SIG-M5 (cell line): ENCODE results near the gene IDUA.

Experiments used
- DNase-seq: peaks from one replicate; lab custom pipeline; 2025; lab: John Stamatoyannopoulos, UW

Gene IDUA

DNA sequence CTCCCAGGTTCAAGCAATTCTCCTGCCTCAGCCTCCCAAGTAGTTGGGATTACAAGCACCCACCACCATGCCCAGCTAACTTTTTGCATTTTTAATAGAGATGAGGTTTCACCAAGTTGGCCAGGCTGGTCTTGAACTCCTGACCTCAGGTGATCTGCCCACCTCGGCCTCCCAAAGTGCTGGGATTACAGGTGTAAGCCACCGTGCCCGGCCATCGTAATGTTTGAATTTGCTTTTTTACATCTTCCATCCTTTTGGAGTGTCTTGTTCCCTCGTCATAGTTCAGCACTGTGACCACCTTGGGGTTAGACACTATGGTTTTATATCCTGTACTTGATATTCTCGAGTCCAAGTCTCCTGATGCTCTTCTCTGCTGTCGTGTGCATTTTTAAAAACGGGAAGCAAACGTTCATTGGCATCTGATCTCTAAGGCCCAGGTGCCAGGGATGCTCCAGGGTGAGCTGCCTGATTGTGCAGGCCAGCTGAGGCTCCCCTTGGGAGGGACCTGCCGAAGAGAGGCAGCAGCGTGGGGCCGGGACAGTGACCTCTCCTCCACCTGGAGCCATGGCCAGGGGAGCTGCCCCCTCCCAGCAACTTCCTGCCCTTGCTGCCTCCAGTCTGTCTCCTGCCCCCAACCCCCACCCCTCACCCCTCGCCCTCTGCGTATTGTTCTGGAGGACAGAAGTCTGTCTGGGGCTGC lies 30.2 kb upstream of the IDUA start:
- DNase-seq = no peak

DNA sequence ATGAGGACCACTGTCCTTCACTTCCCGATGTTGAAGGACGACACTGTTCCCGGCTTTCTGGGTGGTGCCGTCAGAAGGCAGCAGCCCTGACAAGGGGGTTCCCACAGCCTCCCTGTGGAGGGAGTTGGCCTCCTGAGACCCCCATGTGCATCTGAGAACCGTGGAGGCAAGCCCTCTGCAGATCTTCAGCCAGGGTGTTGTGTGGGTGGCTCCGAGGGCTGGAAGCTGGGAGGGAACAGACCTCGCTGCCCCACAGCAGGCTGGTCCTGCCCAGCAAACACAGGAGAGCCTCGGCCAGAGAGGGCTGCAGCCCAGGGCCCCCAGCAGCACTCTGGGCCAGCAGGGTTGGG lies 29.6 kb upstream of the IDUA start:
- DNase-seq = no peak

DNA sequence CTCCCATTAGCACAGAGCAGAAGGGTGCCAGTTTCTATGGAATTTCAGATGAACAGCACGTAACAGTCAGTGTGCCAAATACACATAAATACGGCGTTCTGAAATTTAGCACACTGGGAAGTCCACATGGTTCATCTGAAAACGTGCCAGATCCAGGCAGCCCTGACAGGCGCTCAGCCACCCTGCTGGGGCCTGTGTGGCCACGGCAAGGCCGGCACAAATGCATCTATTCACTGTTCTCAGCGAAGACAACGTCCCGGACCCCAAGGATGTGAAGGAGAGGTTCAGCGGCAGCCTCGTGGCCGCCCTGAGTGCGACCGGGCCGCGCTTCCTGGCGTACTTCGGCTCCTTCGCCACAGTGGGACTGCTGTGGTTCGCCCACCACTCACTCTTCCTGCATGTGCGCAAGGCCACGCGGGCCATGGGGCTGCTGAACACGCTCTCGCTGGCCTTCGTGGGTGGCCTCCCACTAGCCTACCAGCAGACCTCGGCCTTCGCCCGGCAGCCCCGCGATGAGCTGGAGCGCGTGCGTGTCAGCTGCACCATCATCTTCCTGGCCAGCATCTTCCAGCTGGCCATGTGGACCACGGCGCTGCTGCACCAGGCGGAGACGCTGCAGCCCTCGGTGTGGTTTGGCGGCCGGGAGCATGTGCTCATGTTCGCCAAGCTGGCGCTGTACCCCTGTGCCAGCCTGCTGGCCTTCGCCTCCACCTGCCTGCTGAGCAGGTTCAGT lies 29.1 kb upstream of the IDUA start:
- DNase-seq = no peak

GRCh38 chr4:958314-958665 lies 28.6 kb upstream of the IDUA start:
- no peak for DNase-seq

DNA sequence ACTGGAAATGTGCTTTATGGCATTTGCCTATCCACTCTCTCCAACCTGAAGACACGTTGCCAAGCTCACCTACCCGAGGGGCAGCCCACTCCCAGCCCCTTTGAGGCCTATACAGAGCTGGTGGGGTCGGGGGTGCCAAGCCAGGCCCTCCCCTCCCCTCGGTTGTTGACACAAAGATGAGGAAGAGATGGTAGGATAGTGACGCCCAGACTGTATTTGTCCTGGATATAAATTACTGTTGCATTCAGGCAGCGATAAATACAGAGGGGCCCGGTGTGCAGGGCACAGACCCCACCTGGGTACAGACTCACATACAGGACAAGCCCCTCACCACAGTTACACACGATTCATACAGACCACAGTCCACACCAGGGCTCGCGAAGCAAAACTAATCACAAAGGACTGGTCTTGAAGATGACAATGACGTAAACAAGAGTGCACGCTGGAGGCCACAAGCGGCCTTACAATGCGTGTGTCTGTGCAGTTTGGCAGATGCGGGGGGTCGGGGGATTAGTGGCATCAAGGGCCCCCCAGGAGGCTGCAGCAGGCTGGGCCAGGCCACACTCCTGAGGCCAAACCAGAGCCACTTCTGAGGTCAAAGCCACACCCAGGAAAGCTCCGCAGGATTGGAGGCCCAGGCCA lies 28.0 kb upstream of the IDUA start:
- no peak for DNase-seq

DNA sequence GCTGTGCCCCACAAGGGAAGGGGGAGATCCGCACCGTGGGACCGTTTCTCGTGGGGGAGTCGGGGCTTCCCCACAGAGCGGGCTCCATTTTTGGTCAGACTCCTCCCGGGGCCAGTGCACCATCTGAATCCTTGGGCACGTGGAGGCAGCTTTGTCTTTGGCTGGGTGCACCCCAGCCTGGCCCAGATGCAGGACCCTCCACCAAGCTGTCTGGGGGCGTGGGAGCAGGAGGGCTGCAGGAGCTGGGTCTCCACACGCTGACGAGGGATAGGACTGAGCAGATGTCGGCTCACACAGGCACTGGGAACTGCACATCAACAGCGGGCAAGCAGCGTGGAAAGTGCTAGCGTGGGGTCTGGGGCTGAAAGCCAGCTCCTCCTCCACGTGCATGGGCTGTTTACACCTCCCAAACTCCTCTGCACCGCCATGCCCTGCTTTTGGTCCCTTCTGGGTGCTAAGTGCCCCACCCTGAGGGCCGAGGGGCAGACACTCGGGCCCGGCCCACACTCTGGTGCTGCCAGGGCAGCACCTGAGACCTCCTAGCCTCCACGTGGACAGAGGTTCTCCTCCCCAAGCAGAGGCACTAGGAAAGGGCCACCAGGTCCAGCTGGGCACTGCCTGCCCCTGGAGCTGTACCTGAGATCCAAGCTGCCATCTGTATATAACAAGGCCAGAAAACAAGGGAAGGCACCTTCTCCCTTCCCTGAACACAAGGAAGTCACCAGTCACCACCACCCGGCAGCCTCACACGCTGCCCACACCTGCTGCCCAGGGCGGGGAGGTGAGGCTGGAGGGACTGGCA lies 27.3 kb upstream of the IDUA start:
- no peak for DNase-seq

DNA sequence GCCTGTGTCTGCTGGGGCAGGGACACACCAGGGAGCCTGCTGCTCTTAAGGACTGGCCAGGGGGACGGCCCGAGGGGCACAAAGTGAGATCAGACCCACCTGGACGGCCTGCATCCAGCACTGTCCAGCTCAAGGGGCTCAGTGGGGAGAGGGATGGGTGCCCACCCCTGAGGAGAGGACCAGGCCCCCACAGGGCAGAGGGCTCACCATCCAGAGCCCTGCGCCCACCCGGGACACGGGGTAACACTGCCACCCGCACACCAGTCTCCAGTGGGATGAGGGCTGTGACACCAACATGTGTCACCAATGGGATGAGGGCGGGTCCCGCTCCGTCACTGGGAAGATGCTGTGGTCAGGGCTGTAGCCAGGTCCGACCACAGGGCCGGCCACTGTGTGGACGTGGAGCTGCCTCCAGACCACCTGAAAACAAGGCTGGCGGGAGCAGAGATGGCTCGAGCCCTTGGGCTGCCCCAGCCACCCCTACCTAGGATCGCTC lies 26.7 kb upstream of the IDUA start:
- no peak for DNase-seq

GRCh38 chr4:960636-961350 lies 26.1 kb upstream of the IDUA start:
- no peak for DNase-seq

DNA sequence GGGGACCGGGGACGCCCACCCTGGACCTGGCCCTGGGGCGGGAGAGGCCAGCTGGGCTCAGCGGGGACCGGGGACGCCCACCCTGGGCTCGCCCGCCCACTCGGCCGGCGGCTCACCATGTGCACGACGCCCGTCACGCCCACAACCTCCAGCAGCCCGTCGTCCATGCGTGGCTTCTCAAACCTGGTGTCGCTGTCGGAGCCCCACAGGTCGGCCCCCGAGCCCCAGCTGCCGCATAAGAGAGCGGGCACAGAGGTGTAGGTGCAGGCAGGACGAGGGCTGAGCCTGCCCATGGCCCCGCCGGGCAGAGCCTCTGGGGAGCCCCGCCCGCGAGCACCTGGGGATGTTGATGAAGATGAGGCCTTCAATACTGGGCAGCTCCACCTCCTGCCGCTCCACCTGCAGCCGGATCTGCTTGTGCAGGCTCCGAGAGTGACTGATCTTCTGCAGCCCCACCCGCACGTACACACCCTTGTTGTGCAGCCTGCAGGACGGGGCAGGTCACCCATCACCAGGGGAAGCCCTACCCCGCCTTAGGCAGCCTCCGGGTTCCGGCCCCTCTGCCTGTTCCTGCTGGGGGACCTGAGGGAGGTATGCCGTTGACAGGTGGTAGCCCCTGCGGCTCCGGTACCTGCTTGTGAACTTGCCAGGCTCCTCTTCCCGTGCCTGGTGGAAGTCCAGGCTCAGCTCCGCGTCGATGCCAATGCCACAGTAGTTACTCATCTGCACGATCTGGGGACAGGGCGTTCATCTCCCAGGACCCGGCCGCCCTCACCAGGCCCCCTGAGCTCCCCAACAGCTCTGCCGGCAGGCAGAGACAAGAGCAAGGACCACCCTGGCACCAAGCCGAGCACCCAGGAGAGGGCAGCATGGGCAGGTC lies 25.3 kb upstream of the IDUA start:
- no peak for DNase-seq

- no peak for DNase-seq
Measured at GRCh38 chr4:962231-963208, 24.3 kb upstream of the IDUA start.

- no peak for DNase-seq
Measured at GRCh38 chr4:963276-964225, 23.3 kb upstream of the IDUA start.

DNA sequence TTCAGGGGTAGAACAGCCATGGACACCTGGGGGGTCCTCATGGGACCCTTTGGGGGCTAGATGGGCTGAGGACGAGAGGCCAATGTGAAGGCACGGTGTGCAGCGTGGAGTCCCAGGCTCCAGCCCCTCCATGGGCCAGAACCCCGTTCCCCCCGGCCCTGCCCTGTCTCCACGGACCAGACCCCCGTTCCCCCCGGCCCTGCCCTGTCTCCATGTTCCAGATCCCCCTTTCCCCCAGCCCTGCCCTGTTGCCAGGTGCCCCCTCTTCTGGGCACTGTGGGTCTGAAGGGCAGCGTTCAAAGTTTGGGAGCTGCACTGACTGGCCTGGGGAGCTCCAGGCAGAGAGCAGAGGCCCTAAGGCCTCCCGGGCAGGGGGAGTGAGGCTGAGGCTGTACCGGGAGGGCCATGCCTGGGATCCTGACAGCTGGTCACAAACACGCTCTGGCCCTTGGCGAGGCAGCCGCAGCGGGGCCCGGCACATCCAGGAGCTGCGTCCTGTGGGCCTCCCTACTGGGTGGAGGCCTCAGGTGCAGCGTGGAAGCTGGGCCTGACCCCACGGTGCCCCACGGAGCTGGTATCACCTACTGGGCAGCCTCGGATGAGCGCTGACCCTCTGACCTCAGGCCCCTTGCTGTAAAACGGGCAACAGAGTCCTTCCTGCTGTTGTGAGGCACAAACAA lies 22.4 kb upstream of the IDUA start:
- no peak for DNase-seq

DNA sequence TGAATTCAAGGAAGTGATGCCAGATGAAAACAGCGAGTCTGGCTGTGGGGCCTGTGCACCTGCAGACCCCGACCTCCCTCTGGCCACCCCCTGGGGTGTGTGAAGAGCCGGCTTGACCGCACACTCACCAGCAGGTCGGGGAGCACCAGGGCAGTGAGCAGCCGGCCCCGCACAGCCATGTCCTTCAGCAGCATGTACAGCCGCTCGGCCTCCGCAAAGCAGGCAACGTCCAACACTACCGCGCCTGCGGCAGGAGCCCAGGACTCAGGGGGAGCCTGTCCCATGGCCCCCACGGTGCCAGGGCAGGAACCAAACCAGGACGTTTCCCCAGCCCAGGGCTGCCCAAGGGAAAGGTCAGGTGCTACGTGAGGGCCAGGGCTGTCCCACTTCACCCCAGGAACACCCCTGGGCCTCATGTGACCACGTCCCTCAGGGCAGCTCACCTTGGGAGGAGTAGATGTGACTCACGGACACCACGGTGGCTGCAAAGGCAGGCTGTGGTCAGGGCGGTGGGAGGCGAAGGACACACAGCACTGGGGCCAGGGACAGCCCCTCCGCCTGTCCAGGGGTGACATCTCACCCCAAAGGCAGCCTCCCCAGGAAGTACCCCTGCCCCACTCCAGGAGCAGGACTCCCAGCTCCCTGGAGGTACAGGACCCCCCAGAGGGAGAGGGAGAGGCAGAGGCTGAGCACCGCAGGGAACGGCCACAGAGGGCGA lies 21.6 kb upstream of the IDUA start:
- DNase-seq = no peak

DNA sequence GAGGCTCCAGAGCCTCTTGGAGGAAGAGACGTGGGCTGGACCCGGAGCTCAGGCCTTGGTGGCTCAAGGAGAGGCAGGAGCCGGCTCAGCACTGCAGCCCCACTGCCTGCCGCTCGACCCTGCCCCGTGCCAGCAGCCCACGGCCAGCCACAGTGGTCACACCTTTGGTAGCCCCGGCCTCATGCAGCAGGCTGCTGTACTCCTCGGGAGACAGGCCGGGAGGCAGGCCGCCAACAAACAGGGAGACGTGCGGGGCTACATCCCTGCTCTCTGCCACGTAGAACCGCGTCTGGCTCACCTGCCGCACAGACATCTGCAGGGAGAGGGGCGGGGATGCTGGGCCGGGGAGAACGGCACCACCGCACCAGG lies 21.1 kb upstream of the IDUA start:
- DNase-seq = no peak

DNA sequence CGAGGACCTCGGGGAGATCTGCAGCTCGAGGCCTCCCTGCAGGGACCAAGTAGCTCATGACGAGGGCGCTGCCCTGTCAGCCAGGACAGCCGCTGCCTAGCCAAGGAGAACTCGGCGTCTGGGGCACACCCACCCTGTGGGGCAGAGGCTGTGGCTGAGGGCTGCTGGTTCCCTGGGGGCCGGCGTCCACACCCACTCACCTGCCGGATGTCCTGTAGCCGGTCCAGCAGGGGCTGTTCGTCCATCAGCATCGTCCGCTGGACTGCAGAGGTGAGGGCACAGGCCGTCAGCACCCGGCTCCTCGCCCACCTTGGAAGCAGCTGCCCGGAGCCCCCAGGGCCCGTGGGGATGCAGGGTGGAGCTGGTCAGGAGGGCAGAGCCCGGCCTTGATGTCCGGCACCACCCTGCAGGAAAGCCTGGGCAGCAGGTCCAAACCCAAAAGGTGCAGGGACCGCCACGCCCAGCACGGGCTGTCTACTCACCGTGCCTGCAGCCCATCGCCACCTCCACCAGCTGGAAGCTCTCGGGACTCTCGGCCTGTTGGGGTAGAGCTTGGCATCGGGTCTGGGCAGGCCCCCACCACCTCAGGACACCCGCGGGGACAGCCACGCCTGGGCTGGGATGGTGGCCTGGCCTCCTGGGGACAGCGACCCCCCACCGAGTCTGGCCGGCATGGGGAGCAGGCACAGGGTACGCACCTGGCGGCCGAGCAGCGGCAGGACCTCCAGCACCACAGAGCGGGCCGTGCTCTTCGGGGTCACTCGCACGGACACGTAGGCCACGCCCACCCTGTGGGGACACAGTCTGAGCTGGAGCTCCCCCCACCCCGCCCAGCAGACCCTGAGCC lies 20.4 kb upstream of the IDUA start:
- DNase-seq = no peak
